ENCODE data around the gene EFTUD2. TPM values are rescaled to one million over a fixed set of nuclear protein-coding genes. Genes with fewer than 3 reads are reported as not detected.

EFTUD2 gene
- total and polyA plus RNA-seq, 7 experiments from 2014 or later = 53.1 to 157 (median 106) TPM

GRCh38 chr17:44848257-44848795, 50.9 kb downstream of the EFTUD2 start:
- ChIA-PET CTCF (no interaction called here), POLR2A (interaction anchor here (0.6 to 1.1 kb wide), 2 partner anchors 14 to 65 kb away, joined by 3 to 4 read pairs; no protein-coding TSS in a partner anchor)
- ATAC-seq (no peak), DNase-seq (no peak)
- Histone ChIP-seq H3K27me3 (ENCODE audit: control insufficient read depth in 2 of 2, insufficient read depth in 2 of 2, low read length in 2 of 2) (no peaks in the 10 kb centered on the region), H3K36me3 (ENCODE audit: control insufficient read depth in 2 of 3, insufficient read depth in 3 of 3, low read length in 3 of 3) (peaks cover 0 to 33% (median 0%) of the 10 kb centered on the region in 3 experiments), H3K4me1 (ENCODE audit: control insufficient read depth in 2 of 2, insufficient read depth in 2 of 2, low read length in 2 of 2) (no peaks in the 10 kb centered on the region), H3K9me3 (ENCODE audit: control insufficient read depth in 2 of 3, low read length in 3 of 3) (no peaks in the 10 kb centered on the region), H3K27ac (ENCODE audit: low read depth, low read length) (no peak overlapping the region), H3K4me3 (ENCODE audit: low read length) (no peak overlapping the region)
- intact Hi-C loops (cut with micrococcal nuclease) = no loop called here
- Mint-ChIP-seq H3K27ac (peak overlapping the region in 7 of 9 donors; percentile 32 to 77 (median 43)), H3K4me1 (peaks cover 0 to 2% (median 0%) of the 10 kb centered on the region in 7 donors), H3K9me3 (no peaks in the 10 kb centered on the region), H3K27me3 (no peaks in the 10 kb centered on the region), H3K36me3 (peaks cover under 1 to 21% (median 10%) of the 10 kb centered on the region in 5 donors), H3K4me3 (no peak overlapping the region)

GRCh38 chr17:44847586-44847985, 51.7 kb downstream of the EFTUD2 start, which contains the start of gene HIGD1B:
Gene HIGD1B (plus strand): TSS chr17:44847883. CDS start chr17:44848153, 270 bp downstream.
- Mint-ChIP-seq H3K36me3 (peaks cover 0 to 20% (median 10%) of the 10 kb centered on the region in 5 donors), H3K9me3 (no peaks in the 10 kb centered on the region), H3K4me1 (peaks cover 0 to 2% (median 0%) of the 10 kb centered on the region in 7 donors), H3K4me3 (no peak within 1 kb of the TSS), H3K27ac (peak within 1 kb of the TSS in 7 of 9 donors; percentile 33 to 77 (median 43)), H3K27me3 (no peaks in the 10 kb centered on the region)
- H3K27ac ChIP-seq (ENCODE audit: low read depth, low read length) = no peak within 1 kb of the TSS
- ATAC-seq = no peak
- intact Hi-C loops (cut with micrococcal nuclease) = no loop called here
- POLR2A ChIA-PET = interaction anchor here (0.6 to 0.7 kb wide), 2 partner anchors 22 to 64 kb away, joined by 3 to 4 read pairs; no protein-coding TSS in a partner anchor
- H3K36me3 ChIP-seq (ENCODE audit: control insufficient read depth in 2 of 3, insufficient read depth in 3 of 3, low read length in 3 of 3) = peaks cover 0 to 25% (median 0%) of the 10 kb centered on the region in 3 experiments
- H3K4me1 ChIP-seq (ENCODE audit: control insufficient read depth in 2 of 2, insufficient read depth in 2 of 2, low read length in 2 of 2) = no peaks in the 10 kb centered on the region
- DNase-seq = no peak
- no peaks in the 10 kb centered on the region for H3K9me3 ChIP-seq (ENCODE audit: control insufficient read depth in 2 of 3, low read length in 3 of 3)
- CTCF ChIA-PET = interaction anchor here (0.6 to 1.1 kb wide), 2 partner anchors 11 to 55 kb away, joined by 5 to 7 read pairs; no protein-coding TSS in a partner anchor
- H3K27me3 ChIP-seq (ENCODE audit: control insufficient read depth in 2 of 2, insufficient read depth in 2 of 2, low read length in 2 of 2) = no peaks in the 10 kb centered on the region
- H3K4me3 ChIP-seq (ENCODE audit: low read length) = no peak within 1 kb of the TSS

GRCh38 chr17:44846206-44846605, 53.0 kb downstream of the EFTUD2 start:
- Histone ChIP-seq H3K9me3 (ENCODE audit: control insufficient read depth in 2 of 3, low read length in 3 of 3) (no peaks in the 10 kb centered on the region), H3K27ac (ENCODE audit: low read depth, low read length) (no peak overlapping the region), H3K27me3 (ENCODE audit: control insufficient read depth in 2 of 2, insufficient read depth in 2 of 2, low read length in 2 of 2) (no peaks in the 10 kb centered on the region), H3K4me3 (ENCODE audit: low read length) (no peak overlapping the region), H3K36me3 (ENCODE audit: control insufficient read depth in 2 of 3, insufficient read depth in 3 of 3, low read length in 3 of 3) (peaks cover 0 to 14% (median 0%) of the 10 kb centered on the region in 3 experiments), H3K4me1 (ENCODE audit: control insufficient read depth in 2 of 2, insufficient read depth in 2 of 2, low read length in 2 of 2) (no peaks in the 10 kb centered on the region)
- DNase-seq = no peak
- peaks cover 0 to 2% (median 0%) of the 10 kb centered on the region in 7 donors for H3K4me1 Mint-ChIP-seq
- CTCF ChIA-PET = interaction anchor here (1.4 kb wide), 1 partner anchor 66 kb away, joined by 3 read pairs; no protein-coding TSS in a partner anchor
- H3K27ac Mint-ChIP-seq = peak overlapping the region in 3 of 9 donors; percentile 31 to 57 (median 41)
- H3K9me3 Mint-ChIP-seq = no peaks in the 10 kb centered on the region
- intact Hi-C loops (cut with micrococcal nuclease) = no loop called here
- H3K36me3 Mint-ChIP-seq = peaks cover 0 to 11% (median 9%) of the 10 kb centered on the region in 5 donors
- H3K4me3 Mint-ChIP-seq = no peak overlapping the region
- no peaks in the 10 kb centered on the region for H3K27me3 Mint-ChIP-seq
- ATAC-seq = no peak
- POLR2A ChIA-PET = no interaction called here

- H3K27me3 ChIP-seq (ENCODE audit: control insufficient read depth in 2 of 2, insufficient read depth in 2 of 2, low read length in 2 of 2) = no peaks in the 10 kb centered on the region
- Mint-ChIP-seq H3K27me3 (no peaks in the 10 kb centered on the region), H3K9me3 (no peaks in the 10 kb centered on the region), H3K4me3 (no peak overlapping the region), H3K4me1 (peaks cover 0 to 2% (median 0%) of the 10 kb centered on the region in 7 donors), H3K36me3 (no peaks in the 10 kb centered on the region), H3K27ac (no peak overlapping the region)
- intact Hi-C loops (cut with micrococcal nuclease) = no loop called here
- no peak for DNase-seq
- ChIA-PET POLR2A (no interaction called here), CTCF (no interaction called here)
- no peak for ATAC-seq
- H3K27ac ChIP-seq (ENCODE audit: low read depth, low read length) = no peak overlapping the region
- no peaks in the 10 kb centered on the region for H3K36me3 ChIP-seq (ENCODE audit: control insufficient read depth in 2 of 3, insufficient read depth in 3 of 3, low read length in 3 of 3)
- H3K9me3 ChIP-seq (ENCODE audit: control insufficient read depth in 2 of 3, low read length in 3 of 3) = no peaks in the 10 kb centered on the region
- H3K4me3 ChIP-seq (ENCODE audit: low read length) = no peak overlapping the region
- H3K4me1 ChIP-seq (ENCODE audit: control insufficient read depth in 2 of 2, insufficient read depth in 2 of 2, low read length in 2 of 2) = no peaks in the 10 kb centered on the region
These were observed 54.8 kb downstream of the EFTUD2 start for GRCh38 chr17:44844390-44844830.

- Mint-ChIP-seq H3K4me3 (no peak overlapping the region), H3K4me1 (no peaks in the 10 kb centered on the region), H3K27ac (peak overlapping the region in 1 of 9 donors; percentile 5), H3K9me3 (no peaks in the 10 kb centered on the region), H3K36me3 (no peaks in the 10 kb centered on the region), H3K27me3 (no peaks in the 10 kb centered on the region)
- H3K27ac ChIP-seq (ENCODE audit: low read depth, low read length) = no peak overlapping the region
- no peaks in the 10 kb centered on the region for H3K36me3 ChIP-seq (ENCODE audit: control insufficient read depth in 2 of 3, insufficient read depth in 3 of 3, low read length in 3 of 3)
- no peaks in the 10 kb centered on the region for H3K4me1 ChIP-seq (ENCODE audit: control insufficient read depth in 2 of 2, insufficient read depth in 2 of 2, low read length in 2 of 2)
- no peak overlapping the region for H3K4me3 ChIP-seq (ENCODE audit: low read length)
- no peak for DNase-seq
- POLR2A ChIA-PET = no interaction called here
- ATAC-seq = no peak
- no peaks in the 10 kb centered on the region for H3K9me3 ChIP-seq (ENCODE audit: control insufficient read depth in 2 of 3, low read length in 3 of 3)
- intact Hi-C loops (cut with micrococcal nuclease) = no loop called here
- CTCF ChIA-PET = no interaction called here
- no peaks in the 10 kb centered on the region for H3K27me3 ChIP-seq (ENCODE audit: control insufficient read depth in 2 of 2, insufficient read depth in 2 of 2, low read length in 2 of 2)
These were observed 56.5 kb downstream of the EFTUD2 start for GRCh38 chr17:44842748-44843147.

- no peaks in the 10 kb centered on the region for H3K36me3 ChIP-seq (ENCODE audit: control insufficient read depth in 2 of 3, insufficient read depth in 3 of 3, low read length in 3 of 3)
- H3K4me1 ChIP-seq (ENCODE audit: control insufficient read depth in 2 of 2, insufficient read depth in 2 of 2, low read length in 2 of 2) = no peaks in the 10 kb centered on the region
- H3K27me3 Mint-ChIP-seq = no peaks in the 10 kb centered on the region
- no peak overlapping the region for H3K4me3 Mint-ChIP-seq
- no peaks in the 10 kb centered on the region for H3K4me1 Mint-ChIP-seq
- no peaks in the 10 kb centered on the region for H3K27me3 ChIP-seq (ENCODE audit: control insufficient read depth in 2 of 2, insufficient read depth in 2 of 2, low read length in 2 of 2)
- H3K27ac Mint-ChIP-seq = no peak overlapping the region
- H3K36me3 Mint-ChIP-seq = no peaks in the 10 kb centered on the region
- intact Hi-C loops (cut with micrococcal nuclease) = no loop called here
- no peaks in the 10 kb centered on the region for H3K9me3 Mint-ChIP-seq
- no peak overlapping the region for H3K27ac ChIP-seq (ENCODE audit: low read depth, low read length)
- ChIA-PET POLR2A (interaction anchor here (0.5 kb wide), 1 partner anchor 207 kb away, joined by 3 read pairs; no protein-coding TSS in a partner anchor), CTCF (no interaction called here)
- H3K4me3 ChIP-seq (ENCODE audit: low read length) = no peak overlapping the region
- ATAC-seq (no peak), DNase-seq (no peak)
- H3K9me3 ChIP-seq (ENCODE audit: control insufficient read depth in 2 of 3, low read length in 3 of 3) = no peaks in the 10 kb centered on the region
These were observed 58.3 kb downstream of the EFTUD2 start for GRCh38 chr17:44840936-44841335.

- H3K27me3 ChIP-seq (ENCODE audit: control insufficient read depth in 2 of 2, insufficient read depth in 2 of 2, low read length in 2 of 2) = no peaks in the 10 kb centered on the region
- H3K9me3 Mint-ChIP-seq = no peaks in the 10 kb centered on the region
- no peaks in the 10 kb centered on the region for H3K4me1 ChIP-seq (ENCODE audit: control insufficient read depth in 2 of 2, insufficient read depth in 2 of 2, low read length in 2 of 2)
- H3K9me3 ChIP-seq (ENCODE audit: control insufficient read depth in 2 of 3, low read length in 3 of 3) = no peaks in the 10 kb centered on the region
- H3K4me3 Mint-ChIP-seq = no peak overlapping the region
- peaks cover 0 to 4% (median 0%) of the 10 kb centered on the region in 5 donors for H3K27me3 Mint-ChIP-seq
- ChIA-PET CTCF (interaction anchor here (0.5 kb wide), 1 partner anchor 1751 kb away, joined by 3 read pairs; no protein-coding TSS in a partner anchor), POLR2A (no interaction called here)
- H3K27ac Mint-ChIP-seq = no peak overlapping the region
- no peaks in the 10 kb centered on the region for H3K36me3 ChIP-seq (ENCODE audit: control insufficient read depth in 2 of 3, insufficient read depth in 3 of 3, low read length in 3 of 3)
- intact Hi-C loops (cut with micrococcal nuclease) = no loop called here
- H3K4me3 ChIP-seq (ENCODE audit: low read length) = no peak overlapping the region
- no peaks in the 10 kb centered on the region for H3K4me1 Mint-ChIP-seq
- no peak overlapping the region for H3K27ac ChIP-seq (ENCODE audit: low read depth, low read length)
- H3K36me3 Mint-ChIP-seq = no peaks in the 10 kb centered on the region
- ATAC-seq (no peak), DNase-seq (no peak)
These were observed 59.0 kb downstream of the EFTUD2 start for GRCh38 chr17:44840274-44840673.

Data from naive thymus-derived CD4-positive, alpha-beta T cell (primary cell).